GM19455 (cell line): ENCODE measurements around the gene BICDL2.

Experiments used
- ATAC-seq: cut with Tn5 transposase; IDR thresholded peaks from one replicate; pipeline ENCODE4 v1.9.1; 2021; ENCODE audit not compliant: unreplicated experiment

Gene BICDL2

DNA sequence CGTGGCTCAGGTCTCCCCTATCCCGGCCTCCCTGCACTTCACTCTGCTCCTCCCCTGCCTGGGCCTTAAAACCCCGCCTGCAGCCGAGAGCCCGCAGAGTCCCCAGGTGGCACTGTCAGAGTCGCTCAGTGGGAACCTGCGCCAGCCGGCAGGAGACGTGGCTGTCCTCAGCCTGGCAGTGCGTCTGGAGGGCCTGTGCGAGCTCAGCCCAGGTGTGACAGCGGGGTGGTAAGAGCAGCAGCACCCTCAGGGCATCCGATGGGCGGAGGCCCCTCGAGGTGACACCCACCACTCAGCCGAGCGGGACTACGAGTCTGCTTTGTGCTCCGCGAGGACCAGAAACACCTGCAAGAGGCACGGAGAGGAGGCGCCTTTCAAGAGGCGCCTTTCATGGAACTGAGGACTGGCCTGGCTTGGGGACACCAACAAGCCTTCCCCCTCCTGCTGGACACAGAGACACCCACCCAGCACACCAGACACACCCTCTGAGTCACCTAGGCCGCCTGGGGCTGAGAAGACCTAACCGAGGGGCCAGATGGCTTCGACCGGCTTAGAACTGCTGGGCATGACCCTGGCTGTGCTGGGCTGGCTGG lies 23.8 kb downstream of the BICDL2 start, which contains the start of gene CLDN9:
TSS of gene CLDN9 (plus strand) at position 96 of the 593 bp plus-strand sequence. CDS start at position 536, 440 bp downstream.
- ATAC-seq: no peak

DNA sequence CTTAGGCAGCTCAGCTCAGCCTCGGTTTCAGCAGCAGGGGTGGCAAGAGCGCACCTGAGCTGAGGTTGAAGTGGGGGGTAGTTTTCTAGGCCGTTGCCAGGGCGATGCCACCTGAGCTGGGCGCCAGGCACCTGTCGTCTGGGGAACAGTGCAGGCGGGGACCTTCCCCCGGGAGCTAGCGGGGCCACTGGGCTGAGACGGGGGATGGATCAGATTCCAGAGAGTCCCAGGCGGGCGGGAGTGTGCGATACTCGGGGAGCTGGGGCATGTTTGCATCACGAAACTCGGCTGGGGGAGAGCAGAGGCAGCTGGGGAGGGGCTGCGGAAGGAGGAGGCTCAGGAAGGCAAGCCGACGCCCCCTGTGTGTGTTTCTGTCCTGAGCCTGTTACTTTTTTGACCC lies 24.5 kb downstream of the BICDL2 start:
- no peak for ATAC-seq

DNA sequence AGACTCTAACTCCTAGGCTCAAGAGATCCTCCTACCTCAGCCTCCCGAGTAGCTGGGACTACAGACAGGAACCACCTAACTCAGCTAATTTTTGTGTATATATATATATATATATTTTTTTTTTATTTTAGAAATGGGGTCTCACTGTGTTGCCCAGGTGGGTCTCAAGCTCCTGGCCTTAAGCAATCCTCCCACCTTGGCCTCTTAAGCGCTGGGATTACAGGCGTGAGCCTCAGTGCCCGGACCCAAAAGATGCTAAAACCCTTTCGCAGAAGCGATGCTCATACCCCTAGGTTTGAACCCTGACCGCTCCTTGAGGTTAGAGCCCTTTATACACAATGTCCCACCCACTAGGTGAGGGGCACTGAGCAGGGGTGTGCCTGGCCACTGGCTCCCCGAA lies 26.2 kb downstream of the BICDL2 start:
- ATAC-seq: no peak

- no peak for ATAC-seq
Measured at GRCh38 chr16:3009568-3010390, 27.0 kb downstream of the BICDL2 start.

- ATAC-seq: no peak
Measured at GRCh38 chr16:3008690-3009037, 28.1 kb downstream of the BICDL2 start.

- no peak for ATAC-seq
Measured at GRCh38 chr16:3007957-3008689, 28.6 kb downstream of the BICDL2 start.

GRCh38 chr16:3007059-3007956 lies 29.4 kb downstream of the BICDL2 start:
- ATAC-seq: no peak

- ATAC-seq: no peak
Measured at GRCh38 chr16:3004781-3005284, 31.9 kb downstream of the BICDL2 start.

DNA sequence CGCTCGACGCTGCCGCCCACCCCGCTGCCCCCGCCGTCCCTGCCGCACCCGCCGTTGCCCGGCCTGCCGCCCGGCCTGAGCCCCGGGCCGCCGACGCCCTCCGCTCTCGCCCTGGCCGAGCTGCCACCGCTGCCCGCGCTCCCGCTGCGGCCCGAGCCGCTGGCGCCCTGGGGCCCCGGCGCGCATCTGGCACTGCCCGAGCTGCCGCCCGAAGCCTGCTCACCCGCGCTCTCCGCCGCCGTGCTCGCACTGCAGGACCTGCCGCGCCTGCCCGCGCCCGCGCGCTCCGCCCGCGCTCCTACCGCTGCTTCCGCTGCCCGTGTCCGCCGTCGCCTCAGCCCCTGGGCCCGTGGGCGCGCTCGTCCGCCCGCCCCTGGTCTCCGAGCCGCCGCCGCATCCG lies 32.4 kb downstream of the BICDL2 start:
- no peak for ATAC-seq

DNA sequence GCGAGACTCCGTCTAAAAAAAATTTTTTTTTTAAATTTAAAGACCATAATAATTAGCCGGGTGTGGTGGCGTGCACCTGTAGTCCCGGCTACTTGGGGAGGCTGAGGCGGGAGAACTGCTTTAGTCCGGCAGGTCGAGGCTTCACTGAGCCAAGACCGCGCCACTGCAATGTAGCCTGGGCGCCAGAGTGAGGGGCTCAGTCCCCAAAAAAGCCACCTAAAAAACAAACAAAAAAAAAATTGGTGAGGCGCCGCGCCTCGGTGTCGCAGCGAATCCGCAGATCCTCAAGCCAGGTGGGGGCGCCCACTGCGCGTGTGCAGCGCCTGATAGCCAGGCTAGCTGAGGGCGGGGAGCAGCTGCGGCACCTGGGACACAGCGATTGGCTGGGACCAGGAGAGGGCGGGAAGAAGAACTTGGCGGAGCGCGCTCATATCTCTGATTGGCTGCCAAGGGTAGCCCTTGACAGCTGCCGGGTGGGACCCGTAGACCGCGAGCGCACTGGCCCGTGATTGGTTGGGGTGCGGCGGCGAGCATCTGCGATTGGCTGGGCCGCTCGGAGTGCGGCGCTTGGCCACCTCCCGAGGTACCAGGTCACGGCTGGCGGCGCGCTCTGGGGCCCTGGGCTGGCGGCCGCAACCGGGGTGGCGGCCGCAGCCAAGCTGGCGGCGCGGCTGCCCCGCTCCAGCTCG lies 33.0 kb downstream of the BICDL2 start:
- peak; percentile 93 for ATAC-seq

DNA sequence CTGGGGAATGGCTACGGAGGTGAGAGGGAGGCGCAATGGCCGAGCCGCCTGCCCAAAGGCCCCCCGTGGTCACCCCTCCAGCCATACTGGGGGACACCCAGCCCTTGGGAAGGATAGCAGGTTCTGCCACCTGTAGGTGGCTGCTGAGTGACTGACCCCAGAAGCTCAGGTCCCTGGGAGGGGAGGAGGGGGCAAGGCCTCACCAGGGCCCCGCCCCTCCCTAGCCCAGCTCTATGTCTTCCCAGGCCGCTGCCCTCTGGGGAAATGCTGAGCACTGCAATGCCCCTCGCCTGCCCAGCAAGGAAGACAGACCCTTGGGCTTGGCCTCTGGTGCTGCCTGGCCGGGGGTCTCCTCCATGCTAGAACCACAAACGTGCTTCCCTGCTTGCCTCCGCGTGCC lies 35.4 kb downstream of the BICDL2 start:
- no peak for ATAC-seq

GRCh38 chr16:3000540-3000939 lies 36.2 kb downstream of the BICDL2 start:
- ATAC-seq: no peak

- no peak for ATAC-seq
Measured at GRCh38 chr16:2999929-3000328, 36.8 kb downstream of the BICDL2 start.

DNA sequence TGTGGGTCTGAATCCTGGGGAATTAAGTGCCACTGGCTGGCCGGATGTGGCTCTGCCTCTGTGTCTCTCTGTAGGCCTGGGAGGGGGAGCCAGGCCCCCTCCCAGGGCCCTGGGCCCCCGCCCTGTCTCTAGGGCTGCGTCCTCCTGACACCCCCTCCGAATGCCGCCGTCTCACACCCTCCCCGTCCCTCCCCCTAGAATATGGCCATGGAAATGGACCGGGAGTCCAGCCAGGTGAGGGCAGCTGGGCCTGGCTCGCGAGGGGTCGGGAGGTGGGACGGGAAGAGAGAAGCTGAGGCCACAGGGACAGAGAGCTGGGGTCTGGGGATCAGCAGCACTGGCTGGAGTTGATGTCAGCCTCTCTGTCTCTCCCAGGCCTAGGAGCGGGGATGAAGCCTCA lies 40.4 kb downstream of the BICDL2 start:
- ATAC-seq: no peak

DNA sequence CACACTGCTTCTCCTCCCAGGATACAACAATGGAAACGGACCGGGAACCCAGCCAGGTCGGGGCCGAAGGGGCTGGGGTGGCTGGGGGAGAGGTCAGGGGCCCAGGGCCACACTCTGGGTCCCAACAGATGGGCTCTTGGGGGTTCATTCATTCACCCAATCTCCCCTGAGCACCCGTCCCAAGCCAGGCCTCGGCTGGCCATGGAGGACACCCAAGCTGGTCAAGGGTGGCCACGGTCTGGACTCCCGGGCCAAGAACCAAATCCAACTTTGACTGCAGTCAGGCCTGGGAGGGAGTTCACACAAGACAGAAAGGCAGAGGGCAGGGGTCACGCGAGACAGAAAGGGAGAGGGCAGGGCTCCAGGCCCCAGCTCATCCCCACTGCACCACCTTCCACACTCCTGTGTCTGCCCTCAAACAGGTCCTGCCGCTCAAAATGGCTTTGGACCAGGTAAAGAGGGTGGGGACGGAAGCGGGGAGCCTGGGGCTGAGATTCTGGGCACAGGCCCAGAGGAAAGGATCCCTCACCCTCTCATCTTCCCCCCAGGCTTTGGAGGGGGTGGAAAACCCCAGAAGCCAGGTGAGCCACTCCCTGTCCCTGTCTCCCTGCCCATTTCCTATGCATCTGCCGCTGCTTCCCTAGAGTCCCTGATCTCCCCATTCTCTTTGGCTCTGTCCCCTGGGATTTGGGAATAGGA lies 44.2 kb downstream of the BICDL2 start:
- no peak for ATAC-seq

GRCh38 chr16:2991566-2992261 lies 45.0 kb downstream of the BICDL2 start:
- no peak for ATAC-seq

GRCh38 chr16:2990891-2991290 lies 45.9 kb downstream of the BICDL2 start:
- ATAC-seq: no peak

- ATAC-seq: no peak
Measured at GRCh38 chr16:2988590-2989099, 48.1 kb downstream of the BICDL2 start.

DNA sequence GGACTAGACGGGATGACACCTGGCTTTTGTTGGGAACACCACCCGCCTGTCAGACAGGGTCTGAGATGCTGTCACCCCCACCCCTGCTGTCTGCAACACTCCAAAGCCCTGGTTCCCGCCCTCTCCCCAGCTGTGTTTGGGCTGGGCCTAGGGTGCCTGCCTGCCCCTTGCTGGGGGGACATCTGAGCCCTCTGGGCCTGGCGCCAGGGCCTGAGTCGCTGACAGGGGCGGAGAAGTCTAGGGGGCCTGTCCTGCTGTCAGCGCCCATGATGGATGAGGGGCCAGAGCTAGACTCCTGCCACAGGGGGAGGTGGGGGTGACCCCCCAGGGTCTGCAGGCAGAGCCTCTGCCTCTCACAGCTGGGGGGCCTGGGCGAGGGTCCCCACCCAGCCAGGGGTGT lies 48.9 kb downstream of the BICDL2 start:
- no peak for ATAC-seq
